ENCODE results near the gene EPHX1.

GRCh38 chr1:225875044-225875815 lies 65.3 kb downstream of the EPHX1 start:
- no peak for TF ChIP-seq CTCF (IDR thresholded peaks at IDR 0.05; ENCODE audit: insufficient read depth, low read depth, low read length)
- TF ChIP-seq EZH2 (IDR thresholded peaks at IDR 0.05; ENCODE audit: insufficient read depth, low read length), result no peak
